Measurements from ENCODE around the gene PDZD7. TPM values are rescaled to one million over a fixed set of nuclear protein-coding genes. Genes with fewer than 3 reads are reported as not detected.

PDZD7 gene
- total RNA-seq, 6 donors from 2014 or later, result 0.39 to 2.4 (median 1.7) TPM

DNA sequence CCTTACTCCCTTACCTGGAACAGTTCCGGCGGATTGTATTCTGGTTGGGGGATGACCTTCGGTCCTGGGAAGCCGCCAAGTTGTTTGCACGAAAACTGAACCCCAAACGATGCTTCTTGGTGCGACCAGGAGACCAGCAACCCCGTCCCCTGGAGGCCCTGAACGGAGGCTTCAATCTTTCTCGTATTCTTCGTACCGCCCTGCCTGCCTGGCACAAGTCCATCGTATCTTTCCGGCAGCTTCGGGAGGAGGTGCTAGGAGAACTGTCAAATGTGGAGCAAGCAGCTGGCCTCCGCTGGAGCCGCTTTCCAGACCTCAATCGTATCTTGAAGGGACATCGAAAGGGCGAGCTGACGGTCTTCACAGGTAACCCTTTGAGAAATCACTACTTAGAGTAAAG is 41.8 kb downstream of the PDZD7 start:
- Histone ChIP-seq H3K36me3 (peaks cover 2 to 39% (median 24%) of the 10 kb centered on the region in 4 donors), H3K27me3 (no peaks in the 10 kb centered on the region), H3K27ac (no peak overlapping the region), H3K4me1 (peaks cover 19 to 32% (median 22%) of the 10 kb centered on the region in 4 donors), H3K4me3 (no peak overlapping the region), H3K9me3 (no peaks in the 10 kb centered on the region)
- no peak for TF ChIP-seq POLR2AphosphoS5 (IDR thresholded peaks at IDR 0.05)
- TF ChIP-seq EP300 (IDR thresholded peaks at IDR 0.05), result no peak
- TF ChIP-seq, protein P1, sequence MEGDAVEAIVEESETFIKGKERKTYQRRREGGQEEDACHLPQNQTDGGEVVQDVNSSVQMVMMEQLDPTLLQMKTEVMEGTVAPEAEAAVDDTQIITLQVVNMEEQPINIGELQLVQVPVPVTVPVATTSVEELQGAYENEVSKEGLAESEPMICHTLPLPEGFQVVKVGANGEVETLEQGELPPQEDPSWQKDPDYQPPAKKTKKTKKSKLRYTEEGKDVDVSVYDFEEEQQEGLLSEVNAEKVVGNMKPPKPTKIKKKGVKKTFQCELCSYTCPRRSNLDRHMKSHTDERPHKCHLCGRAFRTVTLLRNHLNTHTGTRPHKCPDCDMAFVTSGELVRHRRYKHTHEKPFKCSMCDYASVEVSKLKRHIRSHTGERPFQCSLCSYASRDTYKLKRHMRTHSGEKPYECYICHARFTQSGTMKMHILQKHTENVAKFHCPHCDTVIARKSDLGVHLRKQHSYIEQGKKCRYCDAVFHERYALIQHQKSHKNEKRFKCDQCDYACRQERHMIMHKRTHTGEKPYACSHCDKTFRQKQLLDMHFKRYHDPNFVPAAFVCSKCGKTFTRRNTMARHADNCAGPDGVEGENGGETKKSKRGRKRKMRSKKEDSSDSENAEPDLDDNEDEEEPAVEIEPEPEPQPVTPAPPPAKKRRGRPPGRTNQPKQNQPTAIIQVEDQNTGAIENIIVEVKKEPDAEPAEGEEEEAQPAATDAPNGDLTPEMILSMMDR (IDR thresholded peaks at IDR 0.05), result no peak
- no peak for TF ChIP-seq POLR2A (IDR thresholded peaks at IDR 0.05)
- DNase-seq, result no peak
- 77 to 95% methylated on average over 18 to 21 of the region's 21 CpGs for WGBS, 2 donors
- no peak for ATAC-seq (ENCODE audit: low FRiP score in 2 of 2)

DNA sequence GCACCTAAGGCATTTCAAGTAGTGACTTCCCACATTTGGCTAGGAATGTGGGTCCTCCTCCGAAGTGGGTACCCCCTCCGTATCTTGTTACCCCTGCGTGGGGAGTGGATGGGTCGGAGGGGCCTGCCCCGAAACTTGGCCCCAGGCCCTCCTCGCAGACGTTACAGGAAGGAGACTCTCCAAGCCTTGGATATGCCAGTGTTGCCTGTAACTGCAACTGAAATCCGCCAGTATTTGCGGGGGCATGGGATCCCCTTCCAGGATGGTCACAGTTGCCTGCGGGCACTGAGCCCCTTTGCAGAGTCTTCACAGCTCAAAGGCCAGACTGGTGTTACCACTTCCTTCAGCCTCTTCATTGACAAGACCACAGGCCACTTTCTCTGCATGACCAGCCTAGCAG is 42.8 kb downstream of the PDZD7 start:
- H3K4me3 ChIP-seq, result peak overlapping the region in 3 of 4 donors; percentile 96 to 99 (median 96)
- DNase-seq (no peak), ATAC-seq (ENCODE audit: low FRiP score in 2 of 2) (no peak)
- H3K27ac ChIP-seq, result no peak overlapping the region
- TF ChIP-seq POLR2AphosphoS5 (IDR thresholded peaks at IDR 0.05), result no peak
- no peak for TF ChIP-seq POLR2A (IDR thresholded peaks at IDR 0.05)
- TF ChIP-seq, protein P1 (IDR thresholded peaks at IDR 0.05), result no peak
- TF ChIP-seq EP300 (IDR thresholded peaks at IDR 0.05), result no peak
- no peaks in the 10 kb centered on the region for H3K27me3 ChIP-seq
- 77 to 78% methylated on average over 5 to 10 of the region's 10 CpGs for WGBS, 2 donors
- peaks cover 2 to 38% (median 28%) of the 10 kb centered on the region in 4 donors for H3K36me3 ChIP-seq
- peaks cover 19 to 32% (median 22%) of the 10 kb centered on the region in 4 donors for H3K4me1 ChIP-seq
- no peaks in the 10 kb centered on the region for H3K9me3 ChIP-seq

DNA sequence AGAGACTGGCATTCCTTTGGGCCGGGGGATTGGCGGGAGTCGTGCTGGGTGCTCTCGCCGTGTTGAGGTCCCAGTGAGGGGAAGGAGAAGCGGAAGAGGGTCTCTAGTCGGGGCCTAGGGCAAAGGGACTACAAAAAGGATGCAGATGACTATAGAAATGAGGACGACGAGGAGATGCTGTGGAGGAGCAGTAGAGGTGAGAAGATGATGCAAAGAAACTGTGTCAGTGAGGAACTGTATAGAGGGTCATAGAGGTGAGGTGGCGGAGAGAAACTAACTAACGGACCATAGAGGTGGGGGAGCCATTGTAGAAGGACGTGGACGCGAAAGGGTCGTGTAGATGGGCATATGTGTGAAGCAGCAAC is 43.3 kb downstream of the PDZD7 start:
- 1% methylated on average over 15 of the region's 15 CpGs for WGBS, 2 donors
- DNase-seq, result no peak
- no peaks in the 10 kb centered on the region for H3K27me3 ChIP-seq
- ATAC-seq (ENCODE audit: low FRiP score in 2 of 2), result no peak
- H3K36me3 ChIP-seq, result peaks cover 2 to 38% (median 28%) of the 10 kb centered on the region in 4 donors
- H3K27ac ChIP-seq, result peak overlapping the region; percentile 54 to 87 (median 80)
- H3K4me3 ChIP-seq, result peak overlapping the region; percentile 95 to 99 (median 96)
- peaks cover 19 to 32% (median 22%) of the 10 kb centered on the region in 4 donors for H3K4me1 ChIP-seq
- H3K9me3 ChIP-seq, result no peaks in the 10 kb centered on the region
- TF ChIP-seq POLR2A (IDR thresholded peaks at IDR 0.05), result no peak
- TF ChIP-seq EP300 (IDR thresholded peaks at IDR 0.05), result no peak
- TF ChIP-seq POLR2AphosphoS5 (IDR thresholded peaks at IDR 0.05), result no peak
- TF ChIP-seq, protein P1 (IDR thresholded peaks at IDR 0.05), result no peak

DNA sequence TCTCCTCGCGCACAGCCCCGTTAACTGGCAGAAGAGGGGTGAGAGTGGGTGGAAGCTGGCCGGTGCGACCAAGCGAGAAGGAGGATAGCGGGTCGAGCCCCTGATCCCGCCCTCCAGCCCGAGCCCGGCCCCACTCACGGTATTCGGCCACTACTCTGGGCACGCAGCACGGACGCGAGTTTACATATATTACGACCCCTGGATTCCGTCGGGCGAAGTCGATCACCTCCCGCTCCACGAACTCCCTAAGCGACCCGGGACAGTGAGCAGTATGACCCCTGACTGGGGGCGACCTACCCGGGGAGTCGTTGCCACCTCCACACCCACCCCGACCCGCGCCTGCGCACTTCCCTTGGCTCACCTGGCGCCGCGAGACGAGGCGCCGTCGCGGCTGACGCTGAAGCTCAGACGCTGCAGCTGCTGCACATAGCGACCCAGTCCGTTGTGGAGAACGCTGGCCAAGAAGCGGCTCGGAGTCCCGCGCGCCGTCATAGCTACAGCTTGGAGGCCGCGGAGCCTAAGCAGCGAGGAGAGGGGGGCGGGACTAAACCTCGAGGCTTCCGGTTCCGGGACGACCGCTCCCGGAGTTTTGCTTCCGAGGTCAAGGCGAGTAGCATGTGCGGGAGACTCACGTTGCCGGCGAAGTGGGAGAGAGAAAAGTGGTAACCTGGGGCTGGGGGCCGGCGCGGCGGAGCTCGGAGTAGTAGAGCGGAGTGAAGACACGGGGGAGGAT is 43.8 kb downstream of the PDZD7 start, which contains the start of the genes MRPL43 and TWNK:
Gene MRPL43, minus strand, starts transcription at position 546 of the 733 bp plus-strand sequence. Its CDS starts 54 bp downstream, at position 492.
Gene TWNK, plus strand, starts transcription at position 592 of the 733 bp plus-strand sequence. CDS start 668 bp downstream, outside the sequence.
- H3K4me3 ChIP-seq, result peak within 1 kb of the TSS; percentile 95 to 99 (median 96)
- ATAC-seq (ENCODE audit: low FRiP score in 2 of 2) (peak; percentile 87 to 94), DNase-seq (peak; percentile 86 to 91)
- peaks cover 19 to 32% (median 22%) of the 10 kb centered on the region in 4 donors for H3K4me1 ChIP-seq
- H3K27me3 ChIP-seq, result no peaks in the 10 kb centered on the region
- TF ChIP-seq EP300 (IDR thresholded peaks at IDR 0.05), result no peak
- TF ChIP-seq, protein P1 (IDR thresholded peaks at IDR 0.05), result peak in 1 of 6 experiments; percentile 27
- TF ChIP-seq POLR2A (IDR thresholded peaks at IDR 0.05), result peak in 1 of 4 donors; percentile 78
- TF ChIP-seq POLR2AphosphoS5 (IDR thresholded peaks at IDR 0.05), result peak; percentile 69 to 74
- WGBS, 2 donors, result 1 to 2% methylated on average over 23 to 37 of the region's 75 CpGs
- peaks cover 2 to 42% (median 30%) of the 10 kb centered on the region in 4 donors for H3K36me3 ChIP-seq
- no peaks in the 10 kb centered on the region for H3K9me3 ChIP-seq
- H3K27ac ChIP-seq, result peak within 1 kb of the TSS; percentile 54 to 87 (median 80)
